H9 (cell line): ENCODE results near the gene PRICKLE1. TPM values are rescaled to one million over a fixed set of nuclear protein-coding genes. Genes with fewer than 3 reads are reported as not detected.

Experiments
- DNase-seq: peaks from one replicate; pipeline ENCODE4 v3.0.0-alpha.2; 2017
- H2AFZ ChIP-seq: one replicate; pipeline ENCODE4 v1.6.1; 2013; ENCODE audit warnings: mild to moderate bottlenecking, low read length, control low read depth, moderate library complexity
- H2AK5ac ChIP-seq: 2 replicates; pipeline ENCODE4 v1.6.1; 2013; ENCODE audit warnings: low read length, control low read depth, mixed read lengths; ENCODE audit not compliant: insufficient read length
- H2BK120ac ChIP-seq: one replicate; pipeline ENCODE4 v1.6.1; 2013; ENCODE audit warnings: low read depth, mild to moderate bottlenecking, low read length, control low read depth, inconsistent platforms; ENCODE audit not compliant: poor library complexity, severe bottlenecking
- H2BK12ac ChIP-seq: 2 replicates; pipeline ENCODE4 v1.6.1; 2013; ENCODE audit warnings: low read length, control low read depth, mixed read lengths, low read depth; ENCODE audit not compliant: insufficient read length
- H2BK15ac ChIP-seq: 2 replicates; pipeline ENCODE4 v1.6.1; 2013; ENCODE audit warnings: low read depth, low read length, control low read depth
- H2BK20ac ChIP-seq: one replicate; pipeline ENCODE4 v1.6.1; 2013; ENCODE audit warnings: low read depth, mild to moderate bottlenecking, low read length, control low read depth, inconsistent platforms; ENCODE audit not compliant: poor library complexity, severe bottlenecking
- H2BK5ac ChIP-seq: 2 replicates; pipeline ENCODE4 v1.6.1; 2013; ENCODE audit warnings: low read length, control low read depth, mixed read lengths; ENCODE audit not compliant: insufficient read length
- H3K14ac ChIP-seq: 2 replicates; pipeline ENCODE4 v1.6.1; 2013; ENCODE audit warnings: low read length, control low read depth; ENCODE audit not compliant: insufficient read depth
- H3K18ac ChIP-seq: 2 replicates; pipeline ENCODE4 v1.6.1; 2013; ENCODE audit warnings: low read depth, mild to moderate bottlenecking, mixed read lengths, low read length, control low read depth; ENCODE audit not compliant: insufficient read length
- H3K23ac ChIP-seq: 2 replicates; pipeline ENCODE4 v1.6.1; 2013; ENCODE audit warnings: low read length, control low read depth, mixed read lengths, low read depth; ENCODE audit not compliant: insufficient read length
- H3K23me2 ChIP-seq: 2 replicates; pipeline ENCODE4 v1.6.1; 2013; ENCODE audit warnings: low read depth, mild to moderate bottlenecking, mixed read lengths, low read length, control low read depth; ENCODE audit not compliant: insufficient read length, poor library complexity, severe bottlenecking
- H3K27ac ChIP-seq: 2 replicates; pipeline ENCODE4 v1.5.1; 2013; ENCODE audit warnings: low read length, control low read depth, mixed read lengths, low read depth; ENCODE audit not compliant: insufficient read length
- H3K27me3 ChIP-seq: 2 replicates; pipeline ENCODE4 v1.6.1; 2013; ENCODE audit warnings: low read length, control low read depth, inconsistent platforms; ENCODE audit not compliant: insufficient read depth
- H3K4ac ChIP-seq: 2 replicates; pipeline ENCODE4 v1.6.1; 2013; ENCODE audit warnings: low read depth, mild to moderate bottlenecking, control low read depth, inconsistent platforms, low read length, moderate library complexity
- H3K4me1 ChIP-seq: 2 replicates; pipeline ENCODE4 v1.6.1; 2013; ENCODE audit warnings: low read length, control low read depth, inconsistent platforms; ENCODE audit not compliant: insufficient read depth
- H3K4me2 ChIP-seq: 2 replicates; pipeline ENCODE4 v1.6.1; 2013; ENCODE audit warnings: low read length, control low read depth, mixed read lengths; ENCODE audit not compliant: insufficient read length, insufficient read depth
- H3K56ac ChIP-seq: 2 replicates; pipeline ENCODE4 v1.6.1; 2013; ENCODE audit warnings: low read depth, mild to moderate bottlenecking, mixed read lengths, low read length, control low read depth; ENCODE audit not compliant: insufficient read length
- H3K79me1 ChIP-seq: 2 replicates; pipeline ENCODE4 v1.6.1; 2013; ENCODE audit warnings: low read depth, mild to moderate bottlenecking, moderate library complexity, low read length, control low read depth, inconsistent platforms; ENCODE audit not compliant: insufficient read depth, poor library complexity, severe bottlenecking
- H3K79me2 ChIP-seq: 2 replicates; pipeline ENCODE4 v1.6.1; 2013; ENCODE audit warnings: low read length, control low read depth, inconsistent platforms; ENCODE audit not compliant: insufficient read depth
- H3K9ac ChIP-seq: 2 replicates; pipeline ENCODE4 v1.6.1; 2013; ENCODE audit warnings: low read length, control low read depth, mixed read lengths; ENCODE audit not compliant: insufficient read length; ENCODE audit errors: extremely low read depth
- H3K9me3 ChIP-seq: one replicate; pipeline ENCODE4 v1.6.1; 2013; ENCODE audit warnings: low read depth, low read length, inconsistent platforms; ENCODE audit not compliant: control insufficient read depth
- H3T11ph ChIP-seq: one replicate; pipeline ENCODE4 v1.6.1; 2013; ENCODE audit warnings: mild to moderate bottlenecking, low read length, control low read depth, inconsistent platforms
- H4K20me1 ChIP-seq: one replicate; pipeline ENCODE4 v1.6.1; 2013; ENCODE audit not compliant: control insufficient read depth, insufficient read length, insufficient read depth
- H4K5ac ChIP-seq: 2 replicates; pipeline ENCODE4 v1.6.1; 2013; ENCODE audit warnings: low read depth, mild to moderate bottlenecking, mixed read lengths, low read length, control low read depth; ENCODE audit not compliant: insufficient read length
- H4K8ac ChIP-seq: replicated peaks from 2 replicates; pipeline ENCODE4 v1.6.1; 2013; ENCODE audit warnings: low read length, control low read depth, mixed read lengths, low read depth; ENCODE audit not compliant: insufficient read length
- H4K91ac ChIP-seq: 2 replicates; pipeline ENCODE4 v1.6.1; 2013; ENCODE audit warnings: low read depth, mild to moderate bottlenecking, moderate library complexity, mixed read lengths, low read length, control low read depth; ENCODE audit not compliant: insufficient read length
- H3K27ac Mint-ChIP-seq, 3 experiments: 2 replicates in 2 of 3; 3 replicates in 1 of 3; pipeline ENCODE4 v1.8.0; 2020 to 2021; ENCODE audit warnings: mixed read lengths in 3 of 3, mild to moderate bottlenecking in 1 of 3, moderate library complexity in 1 of 3
- H3K27me3 Mint-ChIP-seq: 2 replicates; pipeline ENCODE4 v1.8.0; 2021; ENCODE audit warnings: low read depth, mild to moderate bottlenecking, moderate library complexity, mixed read lengths
- H3K36me3 Mint-ChIP-seq, 3 experiments: 2 replicates in 2 of 3; 3 replicates in 1 of 3; pipeline ENCODE4 v1.8.0; 2020 to 2021; ENCODE audit warnings: low read depth in 3 of 3, mixed read lengths in 3 of 3; ENCODE audit not compliant: insufficient read depth in 1 of 3
- H3K4me1 Mint-ChIP-seq, 2 experiments: 2 replicates each; pipeline ENCODE4 v1.8.0; 2020; ENCODE audit warnings: mixed read lengths in 2 of 2
- H3K4me3 Mint-ChIP-seq, 2 experiments: 2 replicates in 1 of 2; 3 replicates in 1 of 2; pipeline ENCODE4 v1.8.0; 2020 to 2021; ENCODE audit warnings: mild to moderate bottlenecking in 2 of 2, mixed read lengths in 2 of 2, moderate library complexity in 1 of 2
- H3K9me3 Mint-ChIP-seq, 2 experiments: 2 replicates in 1 of 2; 3 replicates in 1 of 2; pipeline ENCODE4 v1.8.0; 2020; ENCODE audit warnings: mild to moderate bottlenecking in 2 of 2, mixed read lengths in 2 of 2, moderate library complexity in 1 of 2
- WGBS: extraction: QIAGEN DNeasy Blood & Tissue Kit; methylation state at CpG from one replicate; pipeline ENCODE4 v1.1.7; 2013; ENCODE audit warnings: missing lambda C conversion rate, low lambda C conversion rate, mixed read lengths; ENCODE audit not compliant: insufficient read length; ENCODE audit errors: extremely low coverage; 5-methylcytosine and 5-hydroxymethylcytosine counted together
- total RNA-seq: library from RNA; stranded (reverse); gene quantifications from 2 replicates; pipeline ENCODE4 v1.2.1, GENCODE V29; 2021
- TF ChIP-seq, protein P1 (sequence below): fragments of 200-600 bp; sonication (generic); conservative IDR thresholded peaks from 3 replicates; pipeline ENCODE4 v1.8.0; 2021; ENCODE audit warnings: antibody characterized with exemption, mild to moderate bottlenecking

PRICKLE1 gene
- total RNA-seq, 1 experiment from 2014 or later: 20.5 TPM

DNA sequence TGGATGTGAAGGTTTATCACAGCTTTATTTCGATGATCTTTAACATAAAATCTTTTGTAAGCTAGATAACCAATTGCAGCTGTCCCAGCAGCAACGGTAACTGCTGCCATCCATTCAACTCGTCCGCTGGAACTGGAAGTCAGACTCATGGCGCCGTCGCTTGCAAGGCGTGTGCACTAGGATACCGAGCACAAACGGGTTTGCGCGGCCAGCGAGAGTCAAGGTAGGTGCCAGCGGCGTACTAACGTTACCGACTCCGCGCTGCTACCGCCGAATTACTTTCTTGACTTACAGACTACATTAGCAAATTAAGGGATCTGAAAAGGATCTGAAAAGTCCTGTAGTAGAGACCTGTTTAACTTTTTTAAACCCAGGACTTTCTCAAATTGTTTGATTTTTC lies 47.4 kb upstream of the PRICKLE1 start:
- no peak overlapping the region for H3K14ac ChIP-seq
- H4K91ac ChIP-seq: no peak overlapping the region
- WGBS: no CpG with 5 or more reads among the region's 21 CpGs
- no peaks in the 10 kb centered on the region for H3K4me1 ChIP-seq
- H3K27me3 ChIP-seq: no peaks in the 10 kb centered on the region; the same call in 1 of the 2 replicates
- H3K4ac ChIP-seq: no peak overlapping the region
- TF ChIP-seq, protein P1, sequence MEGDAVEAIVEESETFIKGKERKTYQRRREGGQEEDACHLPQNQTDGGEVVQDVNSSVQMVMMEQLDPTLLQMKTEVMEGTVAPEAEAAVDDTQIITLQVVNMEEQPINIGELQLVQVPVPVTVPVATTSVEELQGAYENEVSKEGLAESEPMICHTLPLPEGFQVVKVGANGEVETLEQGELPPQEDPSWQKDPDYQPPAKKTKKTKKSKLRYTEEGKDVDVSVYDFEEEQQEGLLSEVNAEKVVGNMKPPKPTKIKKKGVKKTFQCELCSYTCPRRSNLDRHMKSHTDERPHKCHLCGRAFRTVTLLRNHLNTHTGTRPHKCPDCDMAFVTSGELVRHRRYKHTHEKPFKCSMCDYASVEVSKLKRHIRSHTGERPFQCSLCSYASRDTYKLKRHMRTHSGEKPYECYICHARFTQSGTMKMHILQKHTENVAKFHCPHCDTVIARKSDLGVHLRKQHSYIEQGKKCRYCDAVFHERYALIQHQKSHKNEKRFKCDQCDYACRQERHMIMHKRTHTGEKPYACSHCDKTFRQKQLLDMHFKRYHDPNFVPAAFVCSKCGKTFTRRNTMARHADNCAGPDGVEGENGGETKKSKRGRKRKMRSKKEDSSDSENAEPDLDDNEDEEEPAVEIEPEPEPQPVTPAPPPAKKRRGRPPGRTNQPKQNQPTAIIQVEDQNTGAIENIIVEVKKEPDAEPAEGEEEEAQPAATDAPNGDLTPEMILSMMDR: no peak
- Mint-ChIP-seq H3K27ac (no peak overlapping the region), H3K4me1 (peaks cover 7 to 19% of the 10 kb centered on the region in 2 experiments), H3K36me3 (peaks cover 0 to 7% (median 0%) of the 10 kb centered on the region in 3 experiments; a peak in 1 of 7 replicates), H3K9me3 (no peaks in the 10 kb centered on the region), H3K4me3 (no peak overlapping the region), H3K27me3 (no peaks in the 10 kb centered on the region)
- no peaks in the 10 kb centered on the region for H4K20me1 ChIP-seq
- no peaks in the 10 kb centered on the region for H3K79me2 ChIP-seq
- no peak overlapping the region for H3K27ac ChIP-seq
- no peak overlapping the region for H2BK12ac ChIP-seq
- no peak overlapping the region for H2BK20ac ChIP-seq
- no peak overlapping the region for H3K23ac ChIP-seq
- no peak overlapping the region for H2BK5ac ChIP-seq
- H4K5ac ChIP-seq: no peak overlapping the region
- no peaks in the 10 kb centered on the region for H3K23me2 ChIP-seq
- no peak for DNase-seq
- no peak overlapping the region for H2AK5ac ChIP-seq
- H3T11ph ChIP-seq: no peak overlapping the region
- no peak overlapping the region for H3K18ac ChIP-seq
- no peak overlapping the region for H4K8ac ChIP-seq
- H2AFZ ChIP-seq: no peak overlapping the region
- H2BK120ac ChIP-seq: no peak overlapping the region
- H3K9me3 ChIP-seq: no peaks in the 10 kb centered on the region
- H3K79me1 ChIP-seq: no peaks in the 10 kb centered on the region
- no peak overlapping the region for H2BK15ac ChIP-seq
- no peak overlapping the region for H3K9ac ChIP-seq
- no peak overlapping the region for H3K56ac ChIP-seq
- no peak overlapping the region for H3K4me2 ChIP-seq
